ENCODE results near the gene ELAC1.
"Not testable (repeated sequence)": the region's sequence is repeated elsewhere in the genome, so short reads cannot be mapped to it uniquely, and the experiment has no call there.

The ELAC1 gene

DNA sequence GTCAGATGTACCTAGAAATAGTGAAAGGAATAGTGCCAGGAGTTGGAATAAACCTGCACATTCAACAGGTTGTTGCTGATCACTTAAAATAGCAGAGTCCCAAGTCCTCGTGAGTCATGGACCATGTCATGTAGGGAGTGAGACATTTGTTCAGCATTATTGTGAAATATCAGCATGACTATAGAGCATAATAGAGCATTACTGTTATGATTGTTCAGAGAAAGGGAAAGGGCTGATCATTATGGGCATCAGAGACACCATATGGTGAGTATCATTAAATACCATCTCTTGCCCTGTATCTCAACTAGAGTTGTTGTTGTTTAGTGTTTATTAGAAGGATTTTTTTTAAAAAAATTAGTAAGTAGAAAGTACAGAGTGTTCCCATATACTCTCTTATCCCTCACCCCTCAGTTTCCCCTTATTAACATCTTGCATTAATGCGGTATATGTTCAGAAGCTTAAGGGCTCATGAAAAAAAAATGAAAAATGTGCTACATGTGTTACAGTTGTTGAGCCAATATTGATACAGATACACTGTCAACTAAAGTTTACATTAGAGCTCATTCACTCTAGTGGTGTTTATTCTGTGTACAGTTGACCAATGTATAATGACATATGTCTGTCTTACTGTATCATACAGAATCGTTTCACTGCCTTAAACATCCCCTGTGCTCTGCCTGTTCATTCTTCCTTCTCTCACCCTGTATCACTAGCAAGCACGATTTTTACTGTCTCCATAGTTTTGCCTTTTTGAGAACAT lies 5.7 kb downstream of the ELAC1 start:
- no peak for DNase-seq

GRCh38 chr18:50977037-50977760 lies 9.4 kb downstream of the ELAC1 start:
- no peak for DNase-seq

DNA sequence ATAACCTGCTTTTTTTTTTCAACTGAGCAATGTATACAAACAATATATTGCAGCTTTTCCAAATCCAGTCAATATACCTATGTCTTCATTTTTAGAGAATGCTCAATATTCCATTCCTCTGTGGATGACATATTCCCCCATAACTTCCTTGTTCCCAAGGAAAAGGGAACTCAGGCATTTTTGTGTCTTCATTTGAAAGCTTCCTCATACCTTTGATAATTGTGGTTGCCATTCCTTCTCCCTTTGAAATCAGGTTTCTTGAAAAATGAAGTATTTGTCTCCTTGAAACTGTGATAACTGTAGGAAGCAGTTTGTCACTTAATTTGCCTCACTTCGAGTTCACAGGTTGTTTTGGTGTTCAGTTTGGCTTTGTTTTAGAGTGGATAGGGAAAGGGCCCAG lies 13.5 kb downstream of the ELAC1 start:
- no peak for DNase-seq

- DNase-seq, result no peak
Measured at GRCh38 chr18:50982086-50982801, 14.4 kb downstream of the ELAC1 start.

GRCh38 chr18:50982802-50983179 lies 15.0 kb downstream of the ELAC1 start:
- no peak for DNase-seq

GRCh38 chr18:50986360-50987087 lies 18.7 kb downstream of the ELAC1 start:
- no peak for DNase-seq

- DNase-seq, result no peak
Measured at GRCh38 chr18:50987261-50987660, 19.4 kb downstream of the ELAC1 start.

GRCh38 chr18:50989711-50990110 lies 21.9 kb downstream of the ELAC1 start:
- DNase-seq, result no peak

DNA sequence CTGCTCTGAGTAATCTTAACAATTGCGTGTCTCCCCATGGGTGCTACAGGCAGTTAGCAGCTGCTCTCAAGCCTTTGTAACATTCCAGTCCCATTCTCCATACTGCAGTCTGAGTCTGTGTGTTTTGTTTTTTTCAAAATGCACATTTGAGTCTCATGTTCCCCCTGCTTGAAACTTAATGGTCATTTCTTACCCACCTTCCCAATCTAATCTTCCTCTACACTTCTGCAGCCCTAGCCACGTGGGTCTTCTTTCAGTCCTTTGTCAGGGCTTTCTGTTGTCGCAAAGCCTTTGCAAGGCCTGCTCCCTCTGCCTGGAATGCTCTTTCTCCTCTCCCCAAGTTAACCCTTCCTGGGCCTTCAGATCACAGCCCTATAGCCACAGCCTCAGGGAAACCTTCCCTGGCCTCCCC lies 24.5 kb downstream of the ELAC1 start:
- DNase-seq, result no peak

DNA sequence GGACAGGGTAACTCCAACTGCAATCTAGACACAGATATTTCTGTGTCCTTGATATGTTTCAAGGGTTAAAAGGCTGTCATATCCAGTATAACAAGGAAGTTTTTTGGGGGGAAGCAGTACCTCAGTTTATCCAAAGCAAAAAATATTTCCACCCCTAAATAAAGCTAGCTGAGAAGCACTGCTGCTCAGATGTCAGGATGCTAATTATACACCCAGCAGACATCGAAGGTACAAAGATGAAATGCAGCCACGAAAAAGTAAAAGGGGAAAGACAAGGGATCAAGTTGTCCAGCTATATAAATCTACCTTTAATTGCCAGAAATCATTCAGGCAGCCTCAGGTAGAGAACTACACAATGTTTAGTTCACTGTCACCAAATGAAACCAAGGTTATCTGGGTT lies 26.2 kb downstream of the ELAC1 start:
- no peak for DNase-seq

- DNase-seq, result not testable (repeated sequence)
Measured at GRCh38 chr18:51003174-51003573, 35.3 kb downstream of the ELAC1 start.

GRCh38 chr18:51006061-51006818 lies 38.4 kb downstream of the ELAC1 start:
- DNase-seq, result no peak

- DNase-seq, result no peak
Measured at GRCh38 chr18:51006948-51007789, 39.3 kb downstream of the ELAC1 start.

DNA sequence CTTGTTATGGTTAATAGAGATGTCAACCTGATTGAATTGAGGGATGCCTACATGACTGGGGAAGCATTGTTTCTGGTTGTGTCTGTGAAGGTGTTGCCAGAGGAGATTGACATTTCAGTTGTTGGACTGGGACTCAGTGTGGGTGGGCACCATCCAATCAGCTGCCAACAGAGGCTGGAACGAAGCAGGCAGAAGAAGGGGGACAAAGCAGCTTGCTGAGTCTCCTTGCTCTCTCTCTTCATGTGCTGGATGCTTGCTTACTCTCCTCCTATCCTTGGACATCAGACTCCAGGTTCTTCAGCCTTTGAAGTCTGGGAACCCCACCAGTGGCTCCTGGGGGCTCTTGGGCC lies 39.9 kb downstream of the ELAC1 start:
- DNase-seq, result no peak

DNA sequence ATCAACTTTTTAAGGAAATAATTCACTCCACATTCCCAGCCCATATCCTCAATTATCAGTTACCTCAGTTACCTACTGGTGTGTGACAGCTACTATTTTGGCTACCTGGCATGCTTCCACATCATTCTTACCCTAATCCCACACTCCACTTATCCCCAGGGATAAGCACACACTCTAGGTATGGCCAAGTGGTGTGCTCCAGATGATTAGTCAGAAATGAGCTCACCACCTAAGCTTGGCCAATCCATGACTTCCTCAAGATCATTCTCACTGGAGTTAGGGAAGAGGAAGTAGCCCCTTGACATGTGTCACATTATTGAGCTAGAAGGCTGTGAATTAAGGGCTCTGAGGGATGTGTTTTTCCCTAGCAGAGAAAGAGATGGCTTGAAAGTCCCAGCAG lies 41.2 kb downstream of the ELAC1 start:
- no peak for DNase-seq

DNA sequence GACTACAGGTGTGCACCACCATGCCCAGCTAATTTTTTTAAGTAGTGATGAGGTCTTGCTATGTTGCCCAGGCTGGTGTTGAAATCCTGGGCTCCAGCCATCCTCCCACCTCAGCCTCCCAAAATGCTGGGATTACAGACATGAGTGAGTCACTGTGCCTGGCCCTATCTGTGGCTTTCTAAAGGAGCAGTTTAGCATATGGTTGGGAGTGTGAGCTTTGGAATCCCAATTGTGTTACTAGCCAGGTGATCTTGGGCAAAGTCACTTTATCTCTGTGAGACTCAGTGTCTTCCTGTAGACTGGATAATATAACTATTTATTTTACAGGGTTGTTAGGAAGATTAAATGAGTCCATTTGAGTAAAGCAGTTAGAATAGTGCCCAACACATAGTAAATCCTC lies 42.4 kb downstream of the ELAC1 start:
- no peak for DNase-seq

GRCh38 chr18:51011709-51012108 lies 43.9 kb downstream of the ELAC1 start:
- DNase-seq, result no peak

GRCh38 chr18:51012441-51012840 lies 44.6 kb downstream of the ELAC1 start:
- no peak for DNase-seq

DNA sequence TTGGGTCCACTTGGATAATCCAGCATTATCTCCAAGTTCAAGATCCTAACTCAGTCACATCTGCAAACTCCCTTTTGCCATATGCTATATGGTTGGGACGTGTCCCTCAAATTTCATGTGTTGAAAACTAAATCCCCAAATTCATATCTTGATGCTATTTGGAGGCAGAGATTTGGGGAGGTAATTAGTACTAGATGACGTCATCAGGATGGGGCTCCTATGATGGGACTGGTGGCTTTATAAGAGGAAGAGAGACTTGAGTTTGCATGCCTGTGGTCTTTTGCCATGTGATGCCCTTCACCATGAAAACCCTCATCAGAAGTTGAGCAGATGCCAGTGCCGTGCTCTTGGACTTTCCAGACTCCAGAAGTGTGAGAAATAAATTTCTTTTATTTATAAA lies 45.4 kb downstream of the ELAC1 start:
- no peak for DNase-seq

DNA sequence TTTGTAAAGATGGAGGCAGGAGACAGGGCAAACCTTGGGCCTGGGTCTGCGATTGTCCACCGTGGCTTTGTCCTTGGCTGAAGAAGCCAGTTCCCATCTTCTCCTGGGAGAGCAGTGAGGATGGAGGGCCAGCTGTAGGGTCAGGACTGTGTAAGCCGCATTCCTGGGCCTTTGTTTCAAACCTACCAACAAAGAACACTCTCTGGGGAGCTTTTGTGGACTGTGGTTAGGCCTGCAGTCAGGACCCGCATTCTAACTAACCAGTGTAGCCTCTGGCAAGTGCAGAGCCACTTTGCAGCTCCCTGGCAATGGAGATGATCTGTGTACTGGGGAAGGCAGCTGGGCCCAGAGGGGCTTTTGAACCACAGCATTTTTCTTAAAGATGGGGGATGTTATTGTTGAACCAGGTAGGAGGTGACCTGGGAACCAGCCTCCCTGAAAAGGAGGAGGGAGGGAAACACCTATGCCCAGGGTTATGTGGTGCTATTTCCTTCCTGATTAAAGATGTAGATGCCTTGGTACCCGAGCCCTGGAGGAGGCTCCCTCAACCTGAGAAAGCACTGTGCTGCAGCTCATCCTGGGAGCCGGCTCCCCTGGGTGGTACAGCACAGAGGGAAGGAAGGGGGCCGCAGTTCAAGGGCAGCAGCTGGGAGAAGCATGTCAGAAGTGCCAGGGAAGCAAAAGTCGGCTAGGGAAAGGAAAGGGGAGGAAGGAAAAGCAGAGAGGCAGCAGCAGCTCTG lies 49.5 kb downstream of the ELAC1 start:
- DNase-seq, result no peak

DNA sequence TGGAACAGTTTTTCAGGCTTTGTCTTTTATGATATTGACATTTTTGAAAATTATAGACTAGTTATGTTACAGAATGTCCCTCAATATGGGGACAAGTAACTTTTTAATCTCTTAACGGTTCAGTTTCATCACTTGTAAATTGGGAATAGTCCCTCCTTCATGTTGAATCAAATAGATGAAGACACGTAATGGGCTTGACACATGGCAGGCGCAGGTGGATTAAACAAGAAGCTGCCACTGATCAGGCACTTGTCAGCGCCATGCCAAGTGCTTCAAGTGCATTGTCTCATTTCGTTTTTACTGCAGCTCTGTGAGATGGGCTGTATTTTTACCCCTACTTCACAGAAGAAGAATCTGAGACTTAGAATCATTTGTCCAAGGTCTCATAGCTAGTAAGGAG lies 52.7 kb downstream of the ELAC1 start:
- DNase-seq, result no peak
